Uterus (tissue), 2 donors: ENCODE data around the gene SHFL.

Experiments used
- POLR2A ChIP-seq, 2 donors: fragments of 450-650 bp; IDR thresholded peaks; one replicate each; pipeline ENCODE4 v1.6.1; 2016; ENCODE audit warnings: antibody characterized with exemption in 2 of 2, mild to moderate bottlenecking in 1 of 2, moderate library complexity in 1 of 2
- TF ChIP-seq, protein P1 (sequence below), 4 experiments: fragments of 200-600 bp in 2 of 4; fragments of 450-650 bp in 2 of 4; sonication (generic) in 2 of 4; IDR thresholded peaks; one replicate each; pipeline ENCODE4 v1.5.1; 2016 to 2019; ENCODE audit warnings: antibody characterized with exemption in 4 of 4, mild to moderate bottlenecking in 2 of 4, moderate library complexity in 1 of 4

DNA sequence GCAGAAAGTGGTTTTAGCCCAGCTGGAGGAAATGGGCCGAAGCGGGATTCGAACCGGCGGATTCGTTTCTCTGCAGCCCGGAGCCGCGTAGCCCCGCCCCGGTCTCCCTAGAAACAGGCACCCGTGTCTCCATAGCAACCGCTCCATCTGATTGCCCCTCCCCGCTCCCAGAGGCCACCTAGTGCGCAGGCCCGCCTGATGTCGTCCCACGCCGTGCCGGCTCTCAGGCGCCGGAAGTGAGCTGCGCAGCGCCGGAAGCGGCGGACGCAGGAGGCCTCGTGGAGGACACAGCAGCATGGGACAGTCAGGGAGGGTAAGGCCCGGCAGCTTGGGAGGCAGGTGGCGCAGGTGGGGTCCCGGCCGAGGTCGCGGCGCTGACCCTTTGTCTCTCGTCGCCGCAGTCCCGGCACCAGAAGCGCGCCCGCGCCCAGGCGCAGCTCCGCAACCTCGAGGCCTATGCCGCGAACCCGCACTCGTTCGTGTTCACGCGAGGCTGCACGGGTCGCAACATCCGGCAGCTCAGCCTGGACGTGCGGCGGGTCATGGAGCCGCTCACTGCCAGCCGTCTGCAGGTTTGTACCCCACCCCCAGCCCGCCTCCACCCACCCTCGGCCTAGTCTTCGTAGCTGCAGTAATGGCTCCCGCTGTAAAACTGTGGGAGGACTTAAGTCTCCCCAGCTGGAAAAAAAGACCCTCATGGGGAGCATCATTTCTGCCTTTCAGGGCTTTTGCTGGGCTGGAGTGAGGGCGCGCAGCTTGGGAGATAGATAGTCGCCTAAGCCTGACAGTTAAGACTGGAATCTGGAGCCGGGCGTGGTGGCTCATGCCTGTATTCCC lies 20.2 kb downstream of the SHFL start, which contains the start of gene PPAN:
- TF ChIP-seq, protein P1, sequence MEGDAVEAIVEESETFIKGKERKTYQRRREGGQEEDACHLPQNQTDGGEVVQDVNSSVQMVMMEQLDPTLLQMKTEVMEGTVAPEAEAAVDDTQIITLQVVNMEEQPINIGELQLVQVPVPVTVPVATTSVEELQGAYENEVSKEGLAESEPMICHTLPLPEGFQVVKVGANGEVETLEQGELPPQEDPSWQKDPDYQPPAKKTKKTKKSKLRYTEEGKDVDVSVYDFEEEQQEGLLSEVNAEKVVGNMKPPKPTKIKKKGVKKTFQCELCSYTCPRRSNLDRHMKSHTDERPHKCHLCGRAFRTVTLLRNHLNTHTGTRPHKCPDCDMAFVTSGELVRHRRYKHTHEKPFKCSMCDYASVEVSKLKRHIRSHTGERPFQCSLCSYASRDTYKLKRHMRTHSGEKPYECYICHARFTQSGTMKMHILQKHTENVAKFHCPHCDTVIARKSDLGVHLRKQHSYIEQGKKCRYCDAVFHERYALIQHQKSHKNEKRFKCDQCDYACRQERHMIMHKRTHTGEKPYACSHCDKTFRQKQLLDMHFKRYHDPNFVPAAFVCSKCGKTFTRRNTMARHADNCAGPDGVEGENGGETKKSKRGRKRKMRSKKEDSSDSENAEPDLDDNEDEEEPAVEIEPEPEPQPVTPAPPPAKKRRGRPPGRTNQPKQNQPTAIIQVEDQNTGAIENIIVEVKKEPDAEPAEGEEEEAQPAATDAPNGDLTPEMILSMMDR (IDR thresholded peaks at IDR 0.05) = peak in 2 of 4 experiments; percentile 17 to 54
- TF ChIP-seq POLR2A (IDR thresholded peaks at IDR 0.05) = peak; percentile 40 to 68
